ENCODE measurements around the gene NTN5.

- TF ChIP-seq ZNF114 (CRISPR knock-in tag; IDR thresholded peaks at IDR 0.05) (no peak), POLR2AphosphoS5 (IDR thresholded peaks at IDR 0.05; ENCODE audit: low read depth) (no peak), CTCF (conservative IDR thresholded peaks at IDR 0.05; ENCODE audit: low read depth in 2 of 2) (no peak), REST (IDR thresholded peaks at IDR 0.05; ENCODE audit: unreplicated experiment) (no peak)
Measured at GRCh38 chr19:48708471-48708870, 35.7 kb upstream of the NTN5 start.
